H1 (cell line): ENCODE data around the gene NTRK2. TPM values are rescaled to one million over a fixed set of nuclear protein-coding genes. Genes with fewer than 3 reads are reported as not detected.

Experiments
- CEBPB ChIP-seq: IDR thresholded peaks from 2 replicates; pipeline ENCODE4 v1.6.1; 2012; ENCODE audit warnings: low read depth, low read length
- CTBP2 ChIP-seq: IDR thresholded peaks from 2 replicates; pipeline ENCODE4 v1.7.0; 2011; ENCODE audit warnings: borderline replicate concordance, mild to moderate bottlenecking, moderate library complexity, mixed read lengths, low read length; ENCODE audit not compliant: insufficient read depth, insufficient read length
- GTF2F1 ChIP-seq: IDR thresholded peaks from 2 replicates; pipeline ENCODE4 v1.6.1; 2012; ENCODE audit warnings: low read depth, low read length, improper control_type of control experiment, borderline replicate concordance
- SIN3A ChIP-seq, 2 experiments: IDR thresholded peaks in 1 of 2; conservative IDR thresholded peaks in 1 of 2; 2 replicates each; pipeline ENCODE4 v1.6.1; 2011 to 2012; ENCODE audit warnings: low read length in 2 of 2, improper control_type of control experiment in 1 of 2, low read depth in 1 of 2, mild to moderate bottlenecking in 1 of 2
- YY1 ChIP-seq: IDR thresholded peaks from 2 replicates; pipeline ENCODE4 v1.6.1; 2011; ENCODE audit warnings: low read depth, mild to moderate bottlenecking, low read length
- ZNF274 ChIP-seq: IDR thresholded peaks from 2 replicates; pipeline ENCODE4 v1.7.0; 2012; ENCODE audit warnings: low read length, borderline replicate concordance; ENCODE audit errors: extremely low read depth
- polyA plus RNA-seq, 7 experiments: library from polyadenylated mRNA; depleted of rRNA in 3 of 7; stranded (reverse) in 5 of 7; unstranded in 2 of 7; fragments of >200 nt in 5 of 7; fragments of 200-250 nt in 2 of 7; gene quantifications; 1 replicate in 5 of 7; 2 replicates in 1 of 7; 4 replicates in 1 of 7; pipeline versions ENCODE4 v1.2.1 to v1.2.3, GENCODE V29; 2011 to 2013; ENCODE audit warnings: missing spikeins in 2 of 7, mixed read lengths in 2 of 7
- total RNA-seq: library from RNA; stranded (reverse); fragmentation: NEBNext Ultra II Directional; extraction: Animal tissue kit (Norgen Biotek cat#: 25700); gene quantifications from 2 replicates; pipeline ENCODE4 v1.2.1, GENCODE V29; 2021

Gene NTRK2
- total and polyA plus RNA-seq, 2 of the 8 experiments (the other 6 are each of a cell fraction or from before 2014, with no cell fraction given), result 0.03 to 0.04 TPM

GRCh38 chr9:84750152-84750865 lies 80.8 kb downstream of the NTRK2 start (continued):
- no peak for TF ChIP-seq CTBP2
- TF ChIP-seq ZNF274, result no peak
- TF ChIP-seq YY1, result no peak
- no peak for TF ChIP-seq CEBPB
- TF ChIP-seq SIN3A (conservative IDR thresholded peaks at IDR 0.05 in 1 of 2, IDR thresholded peaks at IDR 0.05 in 1 of 2; ENCODE audit: low read depth in 1 of 2, low read length in 2 of 2), result no peak
- TF ChIP-seq GTF2F1, result no peak
- TF ChIP-seq, all 59 proteins: peak for 0
